K562 (cell line): ENCODE measurements around the gene TMEM14C. TPM values are rescaled to one million over a fixed set of nuclear protein-coding genes. Genes with fewer than 3 reads are reported as not detected.

Source experiments
- ATAC-seq: fragments of 200-7000 bp; cut with Tn5 transposase; 3 replicates; pipeline ENCODE4 v1.9.1; 2020; ENCODE audit warnings: moderate library complexity
- BruUV-seq: library from RNA; stranded (reverse); fragments of 400-500 nt; replicated peaks from 2 replicates; lab custom pipeline; 2021; lab: Mats Ljungman, UMichigan
- CTCF ChIA-PET: fragments of 300-600 bp; formaldehyde crosslinking; extraction: SDS; loops from one replicate; lab custom pipeline; 2021; ENCODE audit warnings: low intra/inter-chr PET ratio; lab: Yijun Ruan, JAX
- POLR2A ChIA-PET: fragments of 300-600, 350-650 bp; sonication (Branson Sonifier 250); formaldehyde crosslinking; extraction: SDS; loops from one replicate; lab custom pipeline; 2021; ENCODE audit warnings: antibody characterized with exemption, inconsistent platforms; lab: Yijun Ruan, JAX
- DNase-seq, 4 experiments: peaks; one replicate each; pipeline versions ENCODE4 v3.0.0 to v3.0.0-alpha.2; 2011 to 2018; ENCODE audit warnings: low spot score in 3 of 4, mixed read lengths in 3 of 4; ENCODE audit errors: extremely low read depth in 1 of 4
- FAIRE-seq: peaks from 2 replicates; lab custom pipeline; 2011; peaks lifted over from hg19 to GRCh38; lab: Jason Lieb, UNC
- H2AFZ ChIP-seq: 2 replicates; pipeline ENCODE4 v1.6.0; 2011; ENCODE audit warnings: low read depth, low read length, control low read depth, inconsistent platforms
- H3K27ac ChIP-seq: fragments of 200-600 bp; 3 replicates; pipeline ENCODE4 v1.8.0; 2011; ENCODE audit warnings: low read depth, mild to moderate bottlenecking, control low read depth, inconsistent platforms, low read length, moderate library complexity, mixed read lengths; ENCODE audit errors: extremely low read depth
- H3K27me3 ChIP-seq, 2 experiments: fragments of 300-600 bp in 1 of 2; 2 replicates in 1 of 2; 3 replicates in 1 of 2; pipeline versions ENCODE4 v1.6.0 to v1.8.0; 2011; ENCODE audit warnings: inconsistent platforms in 2 of 2, low read length in 2 of 2, mild to moderate bottlenecking in 1 of 2, mixed read lengths in 1 of 2, moderate library complexity in 1 of 2; ENCODE audit not compliant: control insufficient read depth in 2 of 2, insufficient read depth in 2 of 2
- H3K36me3 ChIP-seq: fragments of 300-600 bp; 3 replicates; pipeline ENCODE4 v1.8.0; 2011; ENCODE audit warnings: mild to moderate bottlenecking, low read length, inconsistent platforms; ENCODE audit not compliant: control insufficient read depth, insufficient read depth
- H3K4me1 ChIP-seq, 2 experiments: fragments of 200-600 bp in 1 of 2; replicated peaks in 1 of 2; 2 replicates in 1 of 2; 3 replicates in 1 of 2; pipeline versions ENCODE4 v1.5.1 to v1.8.0; 2011; ENCODE audit warnings: inconsistent platforms in 2 of 2, low read length in 2 of 2, mild to moderate bottlenecking in 1 of 2, mixed read lengths in 1 of 2, moderate library complexity in 1 of 2; ENCODE audit not compliant: control insufficient read depth in 2 of 2, insufficient read depth in 2 of 2
- H3K4me2 ChIP-seq: 2 replicates; pipeline ENCODE4 v1.6.1; 2011; ENCODE audit warnings: low read length, control low read depth, inconsistent platforms, mixed read lengths; ENCODE audit not compliant: insufficient read depth
- H3K4me3 ChIP-seq: fragments of 200-600 bp; sonication (generic), shearing (Covaris generic); 2 replicates; pipeline ENCODE4 v1.5.1; 2016; ENCODE audit warnings: control low read depth, inconsistent platforms
- H3K79me2 ChIP-seq: fragments of 200-600 bp; 3 replicates; pipeline ENCODE4 v1.8.0; 2011; ENCODE audit warnings: low read length, inconsistent platforms; ENCODE audit not compliant: control insufficient read depth, insufficient read depth
- H3K9ac ChIP-seq, 2 experiments: 2 replicates each; pipeline versions ENCODE4 v1.6.0 to v1.6.1; 2011; ENCODE audit warnings: low read depth in 2 of 2, low read length in 2 of 2, control low read depth in 1 of 2, inconsistent platforms in 1 of 2, mild to moderate bottlenecking in 1 of 2, mixed read lengths in 1 of 2; ENCODE audit not compliant: insufficient read depth in 1 of 2
- H3K9me1 ChIP-seq: one replicate; pipeline ENCODE4 v1.6.0; 2011; ENCODE audit warnings: inconsistent platforms, mild to moderate bottlenecking, low read length, moderate library complexity; ENCODE audit not compliant: control insufficient read depth, insufficient read depth
- H3K9me3 ChIP-seq: replicated peaks from 2 replicates; pipeline ENCODE4 v1.5.1; 2011; ENCODE audit warnings: low read depth, low read length, inconsistent platforms; ENCODE audit not compliant: control insufficient read depth, insufficient read depth
- H4K20me1 ChIP-seq: replicated peaks from 2 replicates; pipeline ENCODE4 v1.6.1; 2011; ENCODE audit warnings: low read length, inconsistent platforms, mixed read lengths; ENCODE audit not compliant: control insufficient read depth, insufficient read depth
- BHLHE40 ChIP-seq: IDR thresholded peaks from 2 replicates; pipeline ENCODE4 v1.6.1; 2011; ENCODE audit warnings: low read length, improper control_type of control experiment
- DMBX1 ChIP-seq: fragments of 250-450 bp; sonication (Bioruptor Pico); IDR thresholded peaks from 2 replicates; pipeline ENCODE4 v1.8.0; 2022; ENCODE audit warnings: inconsistent platforms, mild to moderate bottlenecking, moderate library complexity, borderline replicate concordance
- ETV6 ChIP-seq, 3 experiments: fragments of 150-350 bp in 1 of 3; sonication (generic) in 1 of 3; formaldehyde crosslinking in 1 of 3; IDR thresholded peaks; 2 replicates each; pipeline versions ENCODE4 v1.6.1 to v1.8.0; 2014 to 2022; ENCODE audit warnings: borderline replicate concordance in 2 of 3, low read depth in 2 of 3, antibody characterized with exemption in 1 of 3, low read length in 1 of 3, mild to moderate bottlenecking in 1 of 3, missing genetic modification reagents in 1 of 3
- FOS ChIP-seq: IDR thresholded peaks from 3 replicates; pipeline ENCODE4 v1.6.1; 2011; ENCODE audit not compliant: insufficient read length; ENCODE audit errors: extremely low read depth
- NFIC ChIP-seq: fragments of 450-650 bp; IDR thresholded peaks from 2 replicates; pipeline ENCODE4 v1.6.1; 2017; ENCODE audit warnings: mild to moderate bottlenecking, inconsistent platforms
- ZKSCAN1 ChIP-seq: fragments of 150-350 bp; IDR thresholded peaks from 2 replicates; pipeline ENCODE4 v1.6.1; 2016; ENCODE audit warnings: low read depth, low read length
- ZNF212 ChIP-seq: fragments of 450-650 bp; formaldehyde crosslinking; IDR thresholded peaks from 2 replicates; pipeline ENCODE4 v1.4.0; 2020; ENCODE audit warnings: mild to moderate bottlenecking
- ZNF282 ChIP-seq: sonication (generic); formaldehyde crosslinking; IDR thresholded peaks from 2 replicates; pipeline ENCODE4 v1.8.1; 2023; ENCODE audit warnings: missing genetic modification reagents
- WGBS: fragments of 100-300 bp; shearing (Covaris generic); methylation state at CpG from one replicate; pipeline ENCODE4 v1.1.6; 2016; ENCODE audit warnings: low coverage, mixed read lengths; ENCODE audit not compliant: insufficient coverage; ENCODE audit errors: missing lambda C conversion rate; 5-methylcytosine and 5-hydroxymethylcytosine counted together
- in situ Hi-C: fragments of 300-500 bp; cut with MboI; formaldehyde crosslinking; loops from 4 replicates; pipeline ENCODE4 v1.15.0; 2018; ENCODE audit warnings: inconsistent platforms, mixed read lengths
- intact Hi-C: fragments of 100-400 bp; cut with micrococcal nuclease; formaldehyde crosslinking; loops from 2 replicates; pipeline ENCODE4 v1.14.2; 2022
- polyA plus RNA-seq, 8 experiments: library from polyadenylated mRNA; depleted of rRNA in 4 of 8; stranded (reverse) in 5 of 8; unstranded in 3 of 8; fragments of >200 nt; fragmentation: Nextera tagmentation in 2 of 8; fragmentation: Illumina TruSeq in 1 of 8; extraction: Ambion mirVana in 2 of 8; extraction: Trizol in 1 of 8; gene quantifications; 2 replicates each; pipeline versions ENCODE4 v1.2.1 to v1.2.3, GENCODE V29; 2011 to 2014; ENCODE audit warnings: inconsistent platforms in 1 of 8, missing spikeins in 1 of 8
- total RNA-seq, 7 experiments: library from RNA; depleted of rRNA in 6 of 7; stranded (reverse); fragments of >200 nt in 6 of 7; fragmentation: Illumina TruSeq in 2 of 7; extraction: Trizol in 2 of 7; gene quantifications; 2 replicates each; pipeline versions ENCODE4 v1.2.1 to v1.2.3, GENCODE V29; 2011 to 2021; ENCODE audit warnings: low replicate concordance in 1 of 7
- TF ChIP-seq, protein P1 (sequence below): sonication (generic); formaldehyde crosslinking; IDR thresholded peaks from 2 replicates; pipeline ENCODE4 v1.8.0; 2022; ENCODE audit warnings: mild to moderate bottlenecking, missing genetic modification reagents

The TMEM14C gene
- total and polyA plus RNA-seq, 9 of the 15 experiments (the other 6 are each of a cell fraction or from before 2014, with no cell fraction given) = 151 to 496 (median 263) TPM

DNA sequence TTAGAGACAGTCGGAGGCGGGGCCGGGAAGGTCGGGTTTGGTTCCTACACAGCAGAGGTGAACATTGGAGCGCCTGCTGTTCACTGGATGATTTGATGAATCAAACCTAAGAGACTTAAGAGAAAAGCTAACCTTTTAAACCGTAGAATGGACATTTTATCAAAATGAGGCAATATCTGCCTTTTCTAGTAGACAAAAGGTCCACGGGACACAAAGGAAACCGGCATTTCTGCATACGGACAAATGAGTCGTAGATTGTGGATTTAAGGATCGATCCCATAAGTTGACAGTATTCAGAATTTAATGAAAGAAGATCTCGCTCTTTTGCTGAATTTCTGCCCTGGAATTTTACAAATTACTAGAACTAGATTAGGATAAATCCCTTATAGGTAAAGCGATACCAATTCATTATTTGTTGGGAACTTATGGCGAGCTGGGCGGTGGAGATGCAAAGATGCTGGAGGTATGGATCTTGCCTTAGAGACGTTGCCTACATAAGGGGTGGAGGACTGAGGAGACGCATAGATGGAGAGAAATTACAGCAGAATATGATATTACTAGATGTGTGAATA is 27.7 kb upstream of the TMEM14C start (continued):
- TF ChIP-seq BHLHE40 (no peak), ZNF212 (CRISPR knock-in tag) (no peak)
- TF ChIP-seq, protein P1, sequence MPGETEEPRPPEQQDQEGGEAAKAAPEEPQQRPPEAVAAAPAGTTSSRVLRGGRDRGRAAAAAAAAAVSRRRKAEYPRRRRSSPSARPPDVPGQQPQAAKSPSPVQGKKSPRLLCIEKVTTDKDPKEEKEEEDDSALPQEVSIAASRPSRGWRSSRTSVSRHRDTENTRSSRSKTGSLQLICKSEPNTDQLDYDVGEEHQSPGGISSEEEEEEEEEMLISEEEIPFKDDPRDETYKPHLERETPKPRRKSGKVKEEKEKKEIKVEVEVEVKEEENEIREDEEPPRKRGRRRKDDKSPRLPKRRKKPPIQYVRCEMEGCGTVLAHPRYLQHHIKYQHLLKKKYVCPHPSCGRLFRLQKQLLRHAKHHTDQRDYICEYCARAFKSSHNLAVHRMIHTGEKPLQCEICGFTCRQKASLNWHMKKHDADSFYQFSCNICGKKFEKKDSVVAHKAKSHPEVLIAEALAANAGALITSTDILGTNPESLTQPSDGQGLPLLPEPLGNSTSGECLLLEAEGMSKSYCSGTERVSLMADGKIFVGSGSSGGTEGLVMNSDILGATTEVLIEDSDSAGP = peak; percentile 20; the same call in 1 of the 2 replicates

DNA sequence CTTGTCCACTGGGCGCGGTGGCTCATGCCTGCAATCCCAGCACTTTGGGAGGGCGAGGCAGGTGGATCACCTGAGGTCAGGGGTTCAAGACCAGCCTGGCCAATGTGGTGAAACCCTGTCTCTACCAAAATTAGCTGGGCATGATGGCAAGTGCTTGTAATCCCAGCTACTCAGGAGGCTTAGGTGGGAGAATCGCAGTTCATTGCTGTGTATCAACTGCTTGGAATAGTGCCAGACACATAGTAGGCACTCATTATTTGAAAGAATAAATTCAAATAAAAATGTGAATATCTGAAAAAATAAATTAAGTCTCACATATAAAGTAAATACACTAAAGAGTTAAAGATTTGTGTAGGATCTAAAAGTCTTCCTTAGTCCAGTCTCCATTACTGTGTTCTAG is 26.2 kb upstream of the TMEM14C start:
- FAIRE-seq = no peak
- no peak for ATAC-seq
- 94% methylated on average over 4 of the region's 4 CpGs for WGBS
- TF ChIP-seq FOS (no peak), ZKSCAN1 (peak; percentile 83), ZNF282 (no peak), NFIC (peak; percentile 79), DMBX1 (CRISPR knock-in tag) (no peak), ETV6 (IDR thresholded peaks at IDR 0.05; ENCODE audit: borderline replicate concordance in 1 of 2, low read depth in 2 of 2, low read length in 1 of 2) (no peak), ETV6 (CRISPR knock-in tag; IDR thresholded peaks at IDR 0.05; ENCODE audit: borderline replicate concordance) (0 out of 2 replicates have a peak, but pooled peaks have one; percentile 46)
- H3K9me3 ChIP-seq = peaks cover 3% of the 10 kb centered on the region; the same call in 1 of the 2 replicates
- no TSS peak for BruUV-seq
- peak overlapping the region; percentile 55; the same call in 1 of the 2 replicates for H3K4me3 ChIP-seq
- H3K27me3 ChIP-seq = no peaks in the 10 kb centered on the region
- peaks cover 77% of the 10 kb centered on the region for H3K79me2 ChIP-seq
- no peaks in the 10 kb centered on the region for H4K20me1 ChIP-seq
- in situ Hi-C loops (no loop called here), intact Hi-C loops (no loop called here)
- H2AFZ ChIP-seq = no peak overlapping the region
- H3K36me3 ChIP-seq = peaks cover 57% of the 10 kb centered on the region
- H3K9ac ChIP-seq = peak overlapping the region; percentile 57 to 89; a peak in 3 of 4 replicates
- no peaks in the 10 kb centered on the region for H3K9me1 ChIP-seq
- peak overlapping the region; percentile 94 for H3K4me2 ChIP-seq
- no peak for DNase-seq
- ChIA-PET CTCF (no interaction called here), POLR2A (interaction anchor here (0.7 kb wide), 1 partner anchor 1353 kb away, joined by 3 read pairs; no protein-coding TSS in a partner anchor)
- peaks cover 5 to 13% of the 10 kb centered on the region in 2 experiments; a peak in 4 of 5 replicates for H3K4me1 ChIP-seq
- H3K27ac ChIP-seq = no peak overlapping the region
